Tibial nerve (tissue), 4 donors: ENCODE measurements around the gene PLPP3.

Source experiments
- CTCF ChIP-seq, 5 experiments: fragments of 200-600 bp in 3 of 5; fragments of 450-650 bp in 2 of 5; sonication (generic) in 3 of 5; IDR thresholded peaks; one replicate each; pipeline ENCODE4 v1.5.1; 2016 to 2019; ENCODE audit warnings: antibody characterized with exemption in 5 of 5, mild to moderate bottlenecking in 3 of 5, moderate library complexity in 2 of 5
- EP300 ChIP-seq, 2 donors: sonication (generic); formaldehyde crosslinking; IDR thresholded peaks; one replicate each; pipeline ENCODE4 v1.6.1; 2017; ENCODE audit warnings: antibody characterized with exemption in 2 of 2, mild to moderate bottlenecking in 1 of 2
- POLR2A ChIP-seq, 2 donors: fragments of 450-650 bp; IDR thresholded peaks; one replicate each; pipeline ENCODE4 v1.6.1; 2017; ENCODE audit warnings: antibody characterized with exemption in 2 of 2, mild to moderate bottlenecking in 2 of 2, moderate library complexity in 2 of 2

GRCh38 chr1:56578138-56578962 is 1.0 kb downstream of the PLPP3 start:
- TF ChIP-seq CTCF (IDR thresholded peaks at IDR 0.05) (no peak), EP300 (IDR thresholded peaks at IDR 0.05) (peak in 1 of 2 donors; percentile 55), POLR2A (IDR thresholded peaks at IDR 0.05) (no peak)
